Uterus (tissue), 4 donors: ENCODE data around the gene ZNF587B. TPM values are rescaled to one million over a fixed set of nuclear protein-coding genes. Genes with fewer than 3 reads are reported as not detected.
"Not testable (repeated sequence)": the region's sequence is repeated elsewhere in the genome, so short reads cannot be mapped to it uniquely, and the experiment has no call there.

ENCODE experiments used
- DNase-seq, 2 donors: peaks; one replicate each; pipeline ENCODE4 v3.0.0-alpha.2; 2019 to 2020
- H3K27ac ChIP-seq, 2 donors: fragments of 200-600 bp; sonication (generic); 1 replicate in 1 of 2; 2 replicates in 1 of 2; pipeline ENCODE4 v1.5.1; 2016 to 2018
- H3K27me3 ChIP-seq, 2 donors: fragments of 200-600 bp; sonication (generic); one replicate each; pipeline ENCODE4 v1.5.1; 2018 to 2019; ENCODE audit warnings: control low read depth in 1 of 2
- H3K36me3 ChIP-seq, 2 donors: fragments of 200-600 bp; sonication (generic); one replicate each; pipeline ENCODE4 v1.5.1; 2019; ENCODE audit warnings: control low read depth in 1 of 2
- H3K4me1 ChIP-seq, 2 donors: fragments of 200-600 bp; sonication (generic); one replicate each; pipeline ENCODE4 v1.5.1; 2018 to 2019; ENCODE audit warnings: control low read depth in 1 of 2
- H3K4me3 ChIP-seq, 2 donors: fragments of 200-600 bp; sonication (generic); 1 replicate in 1 of 2; 2 replicates in 1 of 2; pipeline ENCODE4 v1.5.1; 2018 to 2019; ENCODE audit warnings: mild to moderate bottlenecking in 1 of 2
- H3K9me3 ChIP-seq, 2 donors: fragments of 200-600 bp; sonication (generic); one replicate each; pipeline ENCODE4 v1.5.1; 2019; ENCODE audit warnings: control low read depth in 1 of 2
- CTCF ChIP-seq, 4 experiments: fragments of 200-600 bp in 2 of 4; fragments of 450-650 bp in 2 of 4; sonication (generic) in 2 of 4; IDR thresholded peaks; one replicate each; pipeline ENCODE4 v1.5.1; 2016 to 2019; ENCODE audit warnings: antibody characterized with exemption in 4 of 4, mild to moderate bottlenecking in 2 of 4, moderate library complexity in 1 of 4
- POLR2A ChIP-seq, 2 donors: fragments of 450-650 bp; IDR thresholded peaks; one replicate each; pipeline ENCODE4 v1.6.1; 2016; ENCODE audit warnings: antibody characterized with exemption in 2 of 2, mild to moderate bottlenecking in 1 of 2, moderate library complexity in 1 of 2
- intact Hi-C: fragments of 100-400 bp; cut with DNase I; formaldehyde crosslinking; loops from one replicate; pipeline ENCODE4 v1.15.1; 2023; ENCODE audit warnings: low total_unique reads
- total RNA-seq, 4 donors: library from RNA; depleted of rRNA in 3 of 4; stranded (reverse); fragments of >200 nt in 3 of 4; gene quantifications; one replicate each; pipeline versions ENCODE4 v1.1.0 to v1.2.4, GENCODE V29; 2014 to 2023
- donor health status: DM: yes; HTN: yes; CAD: no.

Gene ZNF587B
- total RNA-seq = 10 to 100 TPM in 3 of 4 donors, 1 to 10 TPM in 1; 5.9 to 30.6 (median 15.0) TPM

DNA sequence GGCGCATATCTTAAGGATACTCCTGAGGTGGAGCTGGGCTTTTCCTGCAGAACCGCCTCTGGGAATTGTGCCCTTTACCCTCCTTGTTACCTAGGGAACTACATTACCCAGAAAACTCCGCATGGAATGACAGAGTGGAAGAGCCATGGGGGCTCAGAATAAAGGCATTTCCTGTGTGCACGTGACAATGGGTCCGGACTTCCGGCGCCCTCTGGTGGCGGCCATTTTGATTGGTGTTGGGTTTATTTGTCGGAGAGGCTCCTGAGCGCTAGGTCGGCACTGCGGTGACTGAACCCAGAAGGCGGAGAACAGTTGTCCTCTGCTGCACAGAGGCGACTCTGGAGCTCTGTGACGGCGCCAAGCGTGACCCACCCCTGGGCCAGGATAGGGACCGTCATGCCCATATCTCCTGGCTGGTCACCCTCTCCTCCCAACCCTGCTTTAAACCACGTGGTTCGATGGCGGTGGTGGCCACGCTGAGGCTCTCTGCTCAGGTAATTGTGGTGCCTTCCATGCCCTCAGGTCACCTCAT is at the start of gene ZNF587B:
ZNF587B (plus strand) TSS at position 229 of the 532 bp plus-strand sequence; CDS start at position 459, 230 bp downstream.
- Histone ChIP-seq H3K4me1 (peaks cover 0 to 4% of the 10 kb centered on the region in 2 donors), H3K27me3 (no peaks in the 10 kb centered on the region), H3K4me3 (peak within 1 kb of the TSS; percentile 28 to 35), H3K27ac (no peak within 1 kb of the TSS), H3K36me3 (no peaks in the 10 kb centered on the region), H3K9me3 (no peaks in the 10 kb centered on the region)
- intact Hi-C loops = no loop called here
- peak; percentile 48 to 63 for DNase-seq
- TF ChIP-seq CTCF (IDR thresholded peaks at IDR 0.05) (no peak), POLR2A (IDR thresholded peaks at IDR 0.05) (no peak)

GRCh38 chr19:57786286-57786685 is 43.8 kb upstream of the ZNF587B start:
- no peak for TF ChIP-seq POLR2A (IDR thresholded peaks at IDR 0.05)
- no peak for TF ChIP-seq CTCF (IDR thresholded peaks at IDR 0.05)
- no peak overlapping the region for H3K4me3 ChIP-seq
- no peaks in the 10 kb centered on the region for H3K27me3 ChIP-seq
- intact Hi-C loops = no loop called here
- no peak for DNase-seq
- H3K4me1 ChIP-seq = no peaks in the 10 kb centered on the region
- H3K36me3 ChIP-seq = no peaks in the 10 kb centered on the region
- H3K27ac ChIP-seq = no peak overlapping the region
- peaks cover 0 to 82% of the 10 kb centered on the region in 2 donors for H3K9me3 ChIP-seq

DNA sequence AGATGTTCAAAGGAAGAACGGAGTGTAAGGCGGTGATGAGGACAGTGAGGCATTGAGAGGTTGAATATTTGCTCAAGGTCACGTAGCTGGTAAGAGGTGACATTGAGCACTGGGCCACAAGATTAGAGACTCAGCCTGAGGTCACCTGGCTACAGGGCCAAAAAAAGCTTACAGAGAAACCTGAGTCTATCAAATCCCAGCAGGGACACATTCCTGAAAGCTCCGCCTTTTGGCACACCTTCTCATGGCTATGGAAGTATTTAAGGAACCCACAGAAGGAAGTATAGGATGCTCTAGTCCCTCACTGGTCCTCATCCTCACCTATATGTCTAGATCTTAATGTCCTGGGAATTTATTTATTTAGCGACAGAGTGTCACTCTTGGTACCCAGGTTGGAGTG is 43.2 kb upstream of the ZNF587B start:
- intact Hi-C loops = no loop called here
- H3K27me3 ChIP-seq = no peaks in the 10 kb centered on the region
- peaks cover 0 to 79% of the 10 kb centered on the region in 2 donors for H3K9me3 ChIP-seq
- H3K27ac ChIP-seq = no peak overlapping the region
- no peaks in the 10 kb centered on the region for H3K36me3 ChIP-seq
- no peak for DNase-seq
- TF ChIP-seq POLR2A (IDR thresholded peaks at IDR 0.05) = no peak
- H3K4me3 ChIP-seq = no peak overlapping the region
- no peaks in the 10 kb centered on the region for H3K4me1 ChIP-seq

- H3K27ac ChIP-seq = no peak overlapping the region
- H3K4me3 ChIP-seq = no peak overlapping the region
- TF ChIP-seq CTCF (IDR thresholded peaks at IDR 0.05) = no peak
- no peak for TF ChIP-seq POLR2A (IDR thresholded peaks at IDR 0.05)
- intact Hi-C loops = no loop called here
- peaks cover 0 to 83% of the 10 kb centered on the region in 2 donors for H3K9me3 ChIP-seq
- no peaks in the 10 kb centered on the region for H3K27me3 ChIP-seq
- H3K36me3 ChIP-seq = no peaks in the 10 kb centered on the region
- no peak for DNase-seq
- no peaks in the 10 kb centered on the region for H3K4me1 ChIP-seq
These were observed 41.9 kb upstream of the ZNF587B start for GRCh38 chr19:57788114-57788692.

- no peak overlapping the region for H3K4me3 ChIP-seq
- no peaks in the 10 kb centered on the region for H3K36me3 ChIP-seq
These were observed 40.8 kb upstream of the ZNF587B start for GRCh38 chr19:57789288-57789687.

DNA sequence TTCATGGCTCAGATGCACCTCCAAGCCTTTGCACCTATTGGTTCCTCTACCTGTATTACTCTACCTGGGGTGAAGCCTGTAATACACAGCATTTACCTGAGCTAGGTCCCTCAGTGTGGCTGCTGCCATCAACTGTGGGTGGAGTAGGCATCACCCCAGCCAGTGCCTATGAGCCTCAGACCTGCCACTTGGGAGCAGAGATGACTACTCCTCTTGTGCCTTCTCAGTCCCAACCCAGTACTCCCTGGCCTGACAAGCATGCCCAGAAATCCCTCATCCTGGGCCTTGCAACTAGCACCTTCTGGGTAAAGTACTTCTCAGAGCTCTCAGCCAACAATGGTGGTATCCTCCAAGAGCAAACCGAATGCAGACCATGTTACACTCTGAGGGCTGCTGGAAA is 33.5 kb upstream of the ZNF587B start:
- H3K27ac ChIP-seq, intact Hi-C loops, DNase-seq, H3K4me3 ChIP-seq, H3K27me3 ChIP-seq, H3K36me3 ChIP-seq, H3K4me1 ChIP-seq: not testable (repeated sequence)
- H3K9me3 ChIP-seq = peaks cover 0 to 21% of the 10 kb centered on the region in 2 donors

More at GRCh38 chr19:57789288-57789687, 40.8 kb upstream of the ZNF587B start:
- no peak for DNase-seq
- TF ChIP-seq CTCF (IDR thresholded peaks at IDR 0.05) (no peak), POLR2A (IDR thresholded peaks at IDR 0.05) (no peak)
- intact Hi-C loops = no loop called here
- Histone ChIP-seq H3K9me3 (peaks cover 0 to 79% of the 10 kb centered on the region in 2 donors), H3K27ac (no peak overlapping the region), H3K4me1 (no peaks in the 10 kb centered on the region), H3K27me3 (no peaks in the 10 kb centered on the region)
